ENCODE results near the gene MYOC. TPM values are rescaled to one million over a fixed set of nuclear protein-coding genes. Genes with fewer than 3 reads are reported as not detected.

MYOC gene
- total RNA-seq, 1 experiment from 2014 or later: not detected

DNA sequence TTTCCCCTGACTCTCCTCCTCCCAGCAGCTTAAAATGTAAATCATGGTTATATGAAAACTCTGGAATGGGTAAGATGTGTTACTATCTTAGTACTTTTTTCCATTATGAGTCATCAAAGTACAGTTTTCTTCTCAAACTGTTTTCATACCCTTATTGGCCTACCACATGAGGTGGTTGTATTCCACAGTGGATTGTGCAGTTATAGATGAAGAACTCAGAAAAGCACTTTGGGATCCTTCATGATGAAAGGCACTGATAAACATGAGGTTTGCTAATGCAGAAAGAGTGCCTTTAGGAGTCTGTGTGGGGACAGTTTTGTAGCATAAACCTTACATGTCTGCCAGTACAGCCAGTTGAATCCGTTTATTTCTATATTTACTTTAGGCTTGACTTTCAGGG is 62.5 kb downstream of the MYOC start:
- intact Hi-C loops (cut with micrococcal nuclease; ENCODE audit: unreplicated experiment) (no loop called here), in situ Hi-C loops (cut with HindIII; ENCODE audit: low pct_unique_long_range_greater_than_20kb, low sequenced_read_pairs) (no loop called here)
- H3K4me3 ChIP-seq (ENCODE audit: low read depth in 2 of 2, low read length in 2 of 2): no peak overlapping the region
- DNase-seq (ENCODE audit: low read depth, low spot score): no peak
- H3K9me3 ChIP-seq (ENCODE audit: control insufficient read depth, insufficient read depth, low read depth, low read length): no peaks in the 10 kb centered on the region
- no peaks in the 10 kb centered on the region for H3K4me1 ChIP-seq (ENCODE audit: control insufficient read depth, insufficient read depth, low read length)
- TF ChIP-seq CTCF (IDR thresholded peaks at IDR 0.05) (no peak), REST (IDR thresholded peaks at IDR 0.05; ENCODE audit: insufficient read depth in 1 of 2, low read depth in 2 of 2, low read length in 1 of 2) (no peak), POLR2AphosphoS5 (IDR thresholded peaks at IDR 0.05; ENCODE audit: low read depth, low read length) (no peak), TCF7L2 (IDR thresholded peaks at IDR 0.05; ENCODE audit: low read depth, low read length) (no peak), SIN3A (IDR thresholded peaks at IDR 0.05; ENCODE audit: borderline replicate concordance, insufficient read depth, low read depth, low read length) (no peak)
- no peak for ATAC-seq
- peaks cover 37% of the 10 kb centered on the region for H3K36me3 ChIP-seq (ENCODE audit: control insufficient read depth, insufficient read depth, low read length)
- POLR2A ChIA-PET: no interaction called here
- CTCF ChIA-PET: no interaction called here
- H3K27ac ChIP-seq (ENCODE audit: low read length): no peak overlapping the region
- H3K27me3 ChIP-seq (ENCODE audit: control insufficient read depth, insufficient read depth, low read length): no peaks in the 10 kb centered on the region
- BruUV-seq (replicated peaks): no TSS peak

DNA sequence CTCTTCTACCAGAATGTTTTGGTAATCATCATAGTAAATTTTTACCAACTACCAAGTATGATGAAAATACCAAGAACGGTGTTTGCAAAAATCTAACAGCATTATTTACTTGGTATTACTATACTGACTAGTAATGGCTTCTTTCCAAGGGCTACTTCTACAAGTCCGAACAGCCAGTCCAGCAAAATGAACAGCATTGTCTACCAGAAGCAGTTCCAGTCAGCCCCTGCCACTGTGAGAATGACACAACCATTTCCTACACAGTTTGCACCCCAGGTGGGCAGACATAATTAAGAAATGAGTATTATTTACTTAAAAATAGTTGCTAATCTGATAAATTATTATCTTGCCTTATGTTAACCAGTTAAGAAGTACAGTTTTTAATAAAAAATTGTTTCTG is 64.3 kb downstream of the MYOC start:
- Histone ChIP-seq H3K4me1 (ENCODE audit: control insufficient read depth, insufficient read depth, low read length) (no peaks in the 10 kb centered on the region), H3K27me3 (ENCODE audit: control insufficient read depth, insufficient read depth, low read length) (no peaks in the 10 kb centered on the region), H3K27ac (ENCODE audit: low read length) (no peak overlapping the region), H3K36me3 (ENCODE audit: control insufficient read depth, insufficient read depth, low read length) (peaks cover 51% of the 10 kb centered on the region), H3K9me3 (ENCODE audit: control insufficient read depth, insufficient read depth, low read depth, low read length) (no peaks in the 10 kb centered on the region), H3K4me3 (ENCODE audit: low read depth in 2 of 2, low read length in 2 of 2) (no peak overlapping the region)
- no peak for DNase-seq (ENCODE audit: low read depth, low spot score)
- ChIA-PET POLR2A (interaction anchor here (0.6 kb wide), 1 partner anchor 127 kb away, joined by 8 read pairs; no protein-coding TSS in a partner anchor), CTCF (no interaction called here)
- in situ Hi-C loops (cut with HindIII; ENCODE audit: low pct_unique_long_range_greater_than_20kb, low sequenced_read_pairs) (no loop called here), intact Hi-C loops (cut with micrococcal nuclease; ENCODE audit: unreplicated experiment) (no loop called here)
- no peak for ATAC-seq
- BruUV-seq (replicated peaks): no TSS peak
- TF ChIP-seq CTCF (IDR thresholded peaks at IDR 0.05) (no peak), SIN3A (IDR thresholded peaks at IDR 0.05; ENCODE audit: borderline replicate concordance, insufficient read depth, low read depth, low read length) (no peak), POLR2AphosphoS5 (IDR thresholded peaks at IDR 0.05; ENCODE audit: low read depth, low read length) (no peak), REST (IDR thresholded peaks at IDR 0.05; ENCODE audit: insufficient read depth in 1 of 2, low read depth in 2 of 2, low read length in 1 of 2) (no peak), TCF7L2 (IDR thresholded peaks at IDR 0.05; ENCODE audit: low read depth, low read length) (no peak)
